Measurements from ENCODE around the gene TBC1D4. TPM values are rescaled to one million over a fixed set of nuclear protein-coding genes. Genes with fewer than 3 reads are reported as not detected.

The TBC1D4 gene
- total RNA-seq, 4 donors from 2014 or later: 49.9 to 279 (median 211) TPM

- in situ Hi-C loops (cut with MboI; ENCODE audit: low sequenced_read_pairs in 4 of 4) (loop anchor here in 3 of 4 donors (5.0 to 10.0 kb wide), 3 partner anchors 107 to 175 kb away; partner anchors contain the start of genes TBC1D4 (in 1 of the 3) and UCHL3 (in 1 of the 3)), intact Hi-C loops (cut with DNase I; ENCODE audit: low total_unique reads) (loop anchor here (2.0 to 10.0 kb wide), 3 partner anchors 47 to 385 kb away; partner anchors contain the start of gene UCHL3)
- no peak for DNase-seq
- no peaks in the 10 kb centered on the region for H3K36me3 ChIP-seq
- H3K27me3 ChIP-seq: no peaks in the 10 kb centered on the region
- ATAC-seq: peak; percentile 22 to 43
- H3K4me3 ChIP-seq: no peak overlapping the region
- TF ChIP-seq POLR2A (IDR thresholded peaks at IDR 0.05) (no peak), CTCF (IDR thresholded peaks at IDR 0.05 in 4 of 5, conservative IDR thresholded peaks at IDR 0.05 in 1 of 5) (no peak)
- H3K27ac ChIP-seq: peak overlapping the region; percentile 78 to 89 (median 84)
- H3K9me3 ChIP-seq: no peaks in the 10 kb centered on the region
- H3K4me1 ChIP-seq: peaks cover 88 to 98% of the 10 kb centered on the region in 2 donors
Observed at GRCh38 chr13:75369981-75370380, 112.0 kb downstream of the TBC1D4 start.

- no peaks in the 10 kb centered on the region for H3K36me3 ChIP-seq
- in situ Hi-C loops (cut with MboI; ENCODE audit: low sequenced_read_pairs in 4 of 4) (loop anchor here in 1 of 4 donors (5.0 kb wide), 1 partner anchor 114 kb away; the partner anchor contains the start of gene TBC1D4), intact Hi-C loops (cut with DNase I; ENCODE audit: low total_unique reads) (loop anchor here (1.0 to 10.0 kb wide), 3 partner anchors 114 to 387 kb away; partner anchors contain the start of genes TBC1D4 and UCHL3)
- TF ChIP-seq POLR2A (IDR thresholded peaks at IDR 0.05): no peak
- no peak for TF ChIP-seq CTCF (IDR thresholded peaks at IDR 0.05 in 4 of 5, conservative IDR thresholded peaks at IDR 0.05 in 1 of 5)
- no peaks in the 10 kb centered on the region for H3K27me3 ChIP-seq
- no peak overlapping the region for H3K4me3 ChIP-seq
- DNase-seq: no peak
- no peak for ATAC-seq
- peak overlapping the region; percentile 78 to 89 (median 84) for H3K27ac ChIP-seq
- H3K9me3 ChIP-seq: no peaks in the 10 kb centered on the region
- peaks cover 92 to 98% of the 10 kb centered on the region in 2 donors for H3K4me1 ChIP-seq
Observed at GRCh38 chr13:75368167-75368566, 113.8 kb downstream of the TBC1D4 start.

- no peaks in the 10 kb centered on the region for H3K27me3 ChIP-seq
- TF ChIP-seq CTCF (IDR thresholded peaks at IDR 0.05 in 4 of 5, conservative IDR thresholded peaks at IDR 0.05 in 1 of 5) (peak in 1 of 5 experiments; percentile 19), POLR2A (IDR thresholded peaks at IDR 0.05) (no peak)
- H3K9me3 ChIP-seq: no peaks in the 10 kb centered on the region
- peak overlapping the region; percentile 78 to 89 (median 84) for H3K27ac ChIP-seq
- in situ Hi-C loops (cut with MboI; ENCODE audit: low sequenced_read_pairs in 4 of 4) (loop anchor here in 1 of 4 donors (5.0 kb wide), 1 partner anchor 116 kb away; the partner anchor contains the start of gene TBC1D4), intact Hi-C loops (cut with DNase I; ENCODE audit: low total_unique reads) (loop anchor here (10.0 kb wide), 1 partner anchor 388 kb away; no protein-coding TSS in a partner anchor)
- peak overlapping the region in 3 of 4 donors; percentile 32 to 41 (median 33) for H3K4me3 ChIP-seq
- no peak for ATAC-seq
- DNase-seq: no peak
- H3K36me3 ChIP-seq: no peaks in the 10 kb centered on the region
- peaks cover 82 to 91% of the 10 kb centered on the region in 2 donors for H3K4me1 ChIP-seq
Observed at GRCh38 chr13:75366380-75367280, 115.3 kb downstream of the TBC1D4 start.

GRCh38 chr13:75365724-75366173, 116.2 kb downstream of the TBC1D4 start:
- Histone ChIP-seq H3K27ac (peak overlapping the region; percentile 78 to 89 (median 84)), H3K9me3 (no peaks in the 10 kb centered on the region), H3K36me3 (no peaks in the 10 kb centered on the region), H3K4me1 (peaks cover 82 to 84% of the 10 kb centered on the region in 2 donors), H3K4me3 (peak overlapping the region; percentile 1 to 41 (median 32)), H3K27me3 (no peaks in the 10 kb centered on the region)
- peak; percentile 88 for ATAC-seq
- in situ Hi-C loops (cut with MboI; ENCODE audit: low sequenced_read_pairs in 4 of 4): loop anchor here in 1 of 4 donors (5.0 kb wide), 1 partner anchor 117 kb away; the partner anchor contains the start of gene TBC1D4
- TF ChIP-seq CTCF (IDR thresholded peaks at IDR 0.05 in 4 of 5, conservative IDR thresholded peaks at IDR 0.05 in 1 of 5) (peak in 1 of 5 experiments; percentile 48), POLR2A (IDR thresholded peaks at IDR 0.05) (no peak)
- intact Hi-C loops (cut with DNase I; ENCODE audit: low total_unique reads): loop anchor here (10.0 kb wide), 1 partner anchor 389 kb away; no protein-coding TSS in a partner anchor
- no peak for DNase-seq
